Measurements from ENCODE around the gene MAP4K4.

- TF ChIP-seq EZH2phosphoT487 (IDR thresholded peaks at IDR 0.05; ENCODE audit: insufficient read depth, low read depth) (no peak), EZH2 (IDR thresholded peaks at IDR 0.05; ENCODE audit: insufficient read depth, poor library complexity, severe bottlenecking) (no peak)
These were observed 117.6 kb downstream of the MAP4K4 start for GRCh38 chr2:101815154-101815553.

Measured in GM23248 (cell line).